Astrocyte of the cerebellum (primary cell): ENCODE results near the gene MCOLN3.

Experiments
- DNase-seq: peaks from one replicate; pipeline ENCODE4 v3.0.0-alpha.2; 2011; ENCODE audit warnings: low read depth
- H3K4me3 ChIP-seq: 2 replicates; pipeline ENCODE4 v1.5.1; 2011; ENCODE audit warnings: mild to moderate bottlenecking, low read depth, low read length, moderate library complexity
- in situ Hi-C: cut with HindIII; loops from 2 replicates; pipeline ENCODE4 v1.10.0; 2017; ENCODE audit warnings: low sequenced_read_pairs
- TF ChIP-seq, protein P1 (sequence below): IDR thresholded peaks from 2 replicates; pipeline ENCODE4 v1.5.1; 2012; ENCODE audit warnings: low read length, low read depth, moderate library complexity, mild to moderate bottlenecking; ENCODE audit errors: missing control alignments

The MCOLN3 gene

DNA sequence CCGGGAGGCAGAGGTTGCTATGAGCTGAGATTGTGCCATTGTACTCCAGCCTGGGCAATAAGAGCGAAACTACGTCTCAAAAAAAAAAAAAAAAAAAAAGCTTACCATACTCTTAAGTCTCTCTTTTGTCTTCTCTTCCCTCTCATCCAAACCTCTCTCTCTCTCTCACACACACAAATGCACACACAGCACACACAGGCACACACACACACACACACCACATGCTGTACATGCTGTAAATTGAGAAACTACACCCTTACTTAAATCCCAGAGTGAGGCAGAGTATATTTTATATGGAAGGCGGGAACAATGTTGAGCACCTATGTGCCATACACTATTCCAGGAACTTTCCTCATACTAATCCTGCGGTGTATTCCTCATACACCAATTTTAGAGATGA lies 6.5 kb downstream of the MCOLN3 start:
- DNase-seq: no peak
- H3K4me3 ChIP-seq: no peak overlapping the region
- in situ Hi-C loops: no loop called here
- TF ChIP-seq, protein P1, sequence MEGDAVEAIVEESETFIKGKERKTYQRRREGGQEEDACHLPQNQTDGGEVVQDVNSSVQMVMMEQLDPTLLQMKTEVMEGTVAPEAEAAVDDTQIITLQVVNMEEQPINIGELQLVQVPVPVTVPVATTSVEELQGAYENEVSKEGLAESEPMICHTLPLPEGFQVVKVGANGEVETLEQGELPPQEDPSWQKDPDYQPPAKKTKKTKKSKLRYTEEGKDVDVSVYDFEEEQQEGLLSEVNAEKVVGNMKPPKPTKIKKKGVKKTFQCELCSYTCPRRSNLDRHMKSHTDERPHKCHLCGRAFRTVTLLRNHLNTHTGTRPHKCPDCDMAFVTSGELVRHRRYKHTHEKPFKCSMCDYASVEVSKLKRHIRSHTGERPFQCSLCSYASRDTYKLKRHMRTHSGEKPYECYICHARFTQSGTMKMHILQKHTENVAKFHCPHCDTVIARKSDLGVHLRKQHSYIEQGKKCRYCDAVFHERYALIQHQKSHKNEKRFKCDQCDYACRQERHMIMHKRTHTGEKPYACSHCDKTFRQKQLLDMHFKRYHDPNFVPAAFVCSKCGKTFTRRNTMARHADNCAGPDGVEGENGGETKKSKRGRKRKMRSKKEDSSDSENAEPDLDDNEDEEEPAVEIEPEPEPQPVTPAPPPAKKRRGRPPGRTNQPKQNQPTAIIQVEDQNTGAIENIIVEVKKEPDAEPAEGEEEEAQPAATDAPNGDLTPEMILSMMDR: no peak

DNA sequence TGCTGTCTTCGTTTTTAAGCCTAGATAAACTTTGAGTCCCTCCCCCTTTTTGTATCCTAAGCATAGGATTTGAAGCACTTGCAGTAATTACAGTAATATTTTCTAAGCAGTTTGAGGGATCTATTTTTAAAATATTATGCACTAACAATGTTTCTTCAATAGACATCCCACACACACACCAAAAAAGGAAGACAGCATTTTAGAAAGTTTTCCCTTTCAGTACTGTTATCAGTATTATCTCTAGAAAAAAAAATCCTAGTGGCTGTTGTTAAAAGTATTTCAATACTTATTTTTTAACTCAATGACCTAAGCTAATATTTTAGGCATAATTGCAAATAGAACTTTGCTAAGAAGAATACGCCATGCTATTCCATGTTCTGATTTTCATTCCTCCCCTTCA lies 15.1 kb downstream of the MCOLN3 start:
- TF ChIP-seq, protein P1: no peak
- in situ Hi-C loops: no loop called here
- DNase-seq: no peak
- no peak overlapping the region for H3K4me3 ChIP-seq

DNA sequence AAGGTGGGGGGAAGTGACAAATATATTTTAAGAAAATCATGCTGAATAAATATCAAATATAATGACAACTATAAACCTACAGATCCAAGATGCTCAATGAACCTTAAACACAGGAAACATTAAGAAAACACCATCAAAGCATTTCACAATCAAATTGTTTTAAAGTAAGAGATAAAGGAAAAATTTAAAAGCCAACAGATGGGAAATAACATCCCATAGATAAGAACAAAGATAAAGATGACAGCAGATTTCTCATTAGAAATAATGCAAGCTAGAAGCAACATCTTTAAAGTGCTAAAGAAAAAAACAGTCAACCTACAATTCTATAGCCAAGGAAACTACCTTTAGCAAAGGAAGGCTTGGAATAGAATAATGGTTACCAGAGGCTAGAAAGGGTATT lies 17.8 kb downstream of the MCOLN3 start:
- in situ Hi-C loops: no loop called here
- DNase-seq: no peak
- no peak overlapping the region for H3K4me3 ChIP-seq
- TF ChIP-seq, protein P1: no peak

DNA sequence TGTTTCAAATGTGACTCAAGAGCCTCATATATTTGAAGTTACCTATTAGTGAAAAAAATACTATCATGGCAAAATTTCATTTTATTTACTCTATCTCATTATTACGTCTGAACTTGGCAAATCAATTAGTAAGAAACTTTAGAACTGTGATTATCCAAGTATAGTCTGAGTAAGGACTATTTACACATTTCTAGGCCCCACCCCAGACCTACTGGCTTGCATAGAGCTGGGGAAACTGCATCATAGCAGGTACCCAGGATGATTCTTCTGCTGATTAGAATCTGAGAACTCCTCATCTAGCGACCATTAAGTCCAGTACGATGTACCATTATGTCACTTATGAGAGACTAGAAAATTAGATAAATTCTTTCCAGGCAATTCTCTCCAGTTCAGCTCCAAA lies 20.1 kb downstream of the MCOLN3 start:
- DNase-seq: no peak
- in situ Hi-C loops: no loop called here

DNA sequence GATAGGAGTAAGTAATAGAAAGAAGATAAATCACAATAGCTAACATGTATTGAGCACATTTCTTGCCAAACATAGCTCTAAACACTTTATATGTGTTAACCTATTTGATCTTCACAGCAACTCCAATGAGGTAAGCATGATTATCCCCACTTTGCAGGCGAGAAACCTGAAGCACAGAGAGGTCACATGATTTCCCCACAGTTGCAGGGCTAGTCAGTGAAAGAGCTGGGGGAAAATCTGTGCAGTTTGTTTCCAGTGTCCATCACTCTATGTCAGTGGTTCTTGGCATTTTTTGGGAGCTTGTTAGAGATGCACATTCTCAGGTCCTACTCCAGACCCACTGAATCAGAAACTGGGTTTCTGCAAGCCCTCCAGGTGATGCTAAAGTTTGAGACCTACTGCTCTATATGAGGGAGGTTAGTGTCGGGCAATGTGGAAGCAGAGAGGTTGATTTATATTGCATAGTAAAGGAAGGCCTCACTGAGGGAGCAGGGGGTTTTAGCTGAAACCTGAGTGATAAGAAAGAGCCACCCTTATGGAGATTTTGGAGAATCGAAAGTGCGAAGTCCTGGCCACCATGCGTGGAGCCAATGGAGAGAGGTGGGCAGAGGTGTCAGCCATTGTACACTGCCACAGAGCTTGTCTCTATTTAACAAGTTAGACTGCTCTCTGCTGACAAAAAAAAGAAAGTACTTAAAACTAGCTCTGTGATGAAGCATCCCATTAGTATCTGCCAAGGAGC lies 20.9 kb downstream of the MCOLN3 start:
- no peak for DNase-seq
- in situ Hi-C loops: no loop called here
- no peak overlapping the region for H3K4me3 ChIP-seq
- TF ChIP-seq, protein P1: no peak

More for the DNA sequence above, 20.1 kb downstream of the MCOLN3 start:
- TF ChIP-seq, protein P1: no peak
- no peak overlapping the region for H3K4me3 ChIP-seq

DNA sequence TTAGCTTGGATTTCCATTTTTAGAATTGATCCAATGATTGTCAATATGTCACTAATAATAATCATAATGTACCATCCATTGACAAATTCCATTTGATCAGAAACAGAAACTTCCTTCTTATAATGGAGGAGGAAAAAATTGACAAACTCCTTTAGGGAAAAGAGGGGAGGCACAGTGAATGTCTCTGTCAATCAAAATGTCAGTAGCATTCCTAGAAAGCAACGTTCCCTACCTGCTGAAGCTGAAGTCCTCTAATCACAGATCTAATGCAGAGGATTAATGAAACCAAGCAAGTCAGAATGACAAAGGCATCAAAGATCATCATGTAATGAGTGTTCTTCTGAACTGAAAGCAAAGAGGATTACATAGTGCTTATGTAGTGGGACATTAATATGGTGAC lies 22.4 kb downstream of the MCOLN3 start:
- no peak for DNase-seq
- no peak overlapping the region for H3K4me3 ChIP-seq
- in situ Hi-C loops: no loop called here
- TF ChIP-seq, protein P1: no peak

DNA sequence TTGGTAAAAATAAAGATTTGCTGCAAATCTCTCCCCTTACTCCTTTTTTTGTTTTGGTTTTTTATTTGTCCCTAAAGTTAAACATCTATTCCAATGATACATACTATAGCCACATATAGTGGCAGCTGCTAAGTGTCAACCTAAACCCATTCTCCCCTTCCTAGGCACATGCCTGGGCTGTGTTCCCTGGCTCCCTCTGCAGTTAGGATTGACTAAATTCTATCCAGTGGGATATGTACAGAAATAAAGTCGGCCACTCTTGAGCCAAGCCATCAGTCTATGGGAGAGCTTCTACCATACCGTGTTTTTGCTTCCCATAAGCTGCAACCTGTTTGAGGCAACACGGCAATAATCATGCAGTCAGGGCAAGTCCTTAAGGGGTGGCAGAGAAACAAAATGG lies 23.6 kb downstream of the MCOLN3 start:
- in situ Hi-C loops: no loop called here
- no peak for DNase-seq
- TF ChIP-seq, protein P1: no peak
- H3K4me3 ChIP-seq: no peak overlapping the region
